Medulla oblongata (tissue), 1 donor: ENCODE measurements around the gene DNAI7.

Source experiments
- DNase-seq: peaks from one replicate; pipeline ENCODE4 v3.0.0-alpha.2; 2015; ENCODE audit errors: extremely low spot score

DNAI7 gene

DNA sequence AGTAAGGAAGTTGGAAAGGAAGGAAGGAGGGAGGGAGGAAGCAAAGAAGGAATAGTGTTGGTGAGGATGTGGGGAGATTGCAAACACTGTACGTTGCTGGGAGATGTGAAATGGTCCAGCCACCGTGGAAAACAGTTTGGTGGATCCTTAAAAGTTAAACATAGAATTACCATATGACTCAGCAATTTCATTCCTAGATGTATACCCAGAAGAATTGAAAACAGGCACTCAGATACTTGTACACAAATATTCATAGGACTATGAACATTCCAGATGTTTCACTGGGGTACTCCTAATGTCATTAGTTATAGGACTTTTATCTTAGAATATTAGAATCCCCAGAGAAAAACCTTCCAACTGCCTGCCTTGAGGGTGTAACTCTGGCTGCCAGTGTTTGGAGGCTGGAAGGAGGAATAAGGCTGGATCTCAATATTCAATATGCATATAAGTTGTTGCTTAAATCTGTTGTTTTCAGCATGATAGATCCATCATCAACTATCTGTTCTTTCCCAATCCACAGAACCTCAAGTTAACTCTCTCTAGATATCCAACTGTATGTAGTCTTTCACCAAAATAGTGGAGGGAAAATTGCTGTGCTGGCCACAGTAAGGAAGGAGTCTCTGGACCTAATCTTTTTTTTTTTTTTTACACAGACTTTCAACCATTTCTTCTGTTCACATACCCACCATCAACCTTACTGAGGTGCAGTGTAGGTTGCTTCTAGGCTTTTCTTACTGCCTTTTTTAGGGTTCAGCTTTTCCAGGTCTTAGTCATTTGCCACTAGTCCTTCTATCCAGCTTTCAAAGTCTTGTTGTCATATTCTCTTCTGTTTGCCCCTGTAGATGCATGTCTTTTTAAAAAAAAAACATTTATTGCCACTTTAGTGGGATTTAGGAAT, 94.5 kb downstream of the DNAI7 start:
- no peak for DNase-seq

DNA sequence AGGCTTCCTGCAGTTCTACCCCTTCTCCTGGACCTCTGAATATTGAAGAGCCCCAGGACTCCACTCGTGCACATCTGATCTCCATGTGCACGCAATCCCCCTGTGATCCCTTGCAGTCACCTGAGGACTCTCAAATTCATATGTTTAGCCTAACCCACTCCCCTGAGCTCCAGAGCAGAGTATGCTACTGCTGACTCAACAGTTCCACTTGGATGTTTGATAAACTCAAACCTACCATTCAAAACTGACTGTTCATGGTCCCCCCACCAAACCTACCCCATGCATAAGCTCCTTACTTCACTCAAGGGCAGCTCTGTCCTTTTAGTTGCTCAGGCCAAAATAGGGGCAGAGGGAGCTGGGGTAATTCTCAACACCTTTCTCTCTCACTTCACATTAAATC, 96.0 kb downstream of the DNAI7 start:
- no peak for DNase-seq

DNA sequence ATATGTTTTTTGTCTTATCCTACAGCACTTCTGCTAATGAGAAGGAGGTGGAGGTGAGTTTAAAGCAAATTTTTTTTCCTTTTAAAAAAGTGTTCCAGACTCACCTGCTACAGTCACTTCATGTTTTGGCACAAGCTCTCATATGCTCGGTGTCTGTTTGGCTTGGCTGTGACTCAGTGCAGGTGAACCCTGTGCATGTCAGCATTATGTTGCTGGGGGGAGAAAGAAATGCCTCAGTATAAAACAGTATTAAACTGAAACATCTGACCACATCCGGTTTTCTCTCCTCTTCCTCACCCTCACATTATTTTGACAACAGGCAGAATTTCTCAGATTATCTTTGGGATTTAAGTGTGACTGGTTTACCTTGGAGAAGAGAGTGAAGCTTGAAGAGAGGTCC, 105.2 kb downstream of the DNAI7 start:
- DNase-seq, result no peak

DNA sequence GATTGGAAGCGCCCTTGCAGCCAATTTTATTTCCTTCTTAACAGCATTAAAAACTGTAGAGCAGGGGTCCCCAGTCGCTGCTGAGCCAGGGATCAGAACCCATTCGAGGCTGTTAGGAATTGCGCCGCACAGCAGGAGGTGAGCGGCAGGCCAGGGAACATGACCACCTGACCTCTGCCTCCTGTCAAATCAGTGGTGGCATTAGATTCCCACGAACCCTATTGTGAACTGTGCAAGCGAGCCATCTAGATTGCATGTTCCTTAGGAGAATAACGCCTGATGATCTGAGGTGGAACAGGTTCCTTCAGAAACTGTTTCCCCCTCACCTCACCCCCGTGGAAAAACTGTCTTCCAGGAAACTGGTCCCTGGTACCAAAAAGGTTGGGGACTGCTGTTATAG, 107.4 kb downstream of the DNAI7 start:
- no peak for DNase-seq

DNA sequence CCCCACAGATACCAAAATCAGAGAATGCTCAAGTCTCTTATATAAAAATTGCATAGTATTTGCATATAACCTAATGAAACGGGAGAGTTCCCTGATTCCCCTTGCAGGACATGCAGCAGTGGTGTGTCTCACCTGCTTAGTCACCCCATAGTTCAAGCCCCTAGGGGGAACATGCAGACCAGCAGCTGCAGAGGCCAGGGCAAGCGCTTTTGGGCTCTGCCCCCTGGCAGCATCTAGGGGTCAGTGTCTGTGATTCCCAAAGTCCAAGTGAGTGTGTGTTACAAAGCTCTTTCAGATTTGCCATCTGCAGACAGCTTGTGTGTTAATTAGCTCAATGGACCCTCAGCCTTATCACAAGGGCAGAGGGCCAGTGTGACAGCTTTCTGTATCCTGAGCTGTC, 110.1 kb downstream of the DNAI7 start:
- DNase-seq, result no peak

DNA sequence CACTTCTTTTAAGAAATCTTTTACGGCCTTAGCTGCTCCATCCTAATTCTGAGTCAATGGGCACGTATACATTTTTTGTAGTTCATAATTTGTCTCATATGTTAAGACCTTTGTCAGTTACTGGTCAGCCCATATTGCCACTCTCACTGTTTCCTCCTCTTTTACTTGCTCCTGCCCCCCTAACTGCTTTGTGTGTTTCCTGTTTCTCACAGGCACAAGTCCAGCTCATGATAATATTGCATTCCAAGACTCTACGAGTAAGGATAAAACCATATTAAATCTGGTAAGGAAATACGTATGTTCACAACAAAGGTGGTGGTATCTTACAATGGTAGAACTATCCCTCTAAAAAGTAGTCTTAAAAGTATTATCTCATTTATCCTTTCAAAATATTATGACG, 111.7 kb downstream of the DNAI7 start:
- DNase-seq, result no peak

DNA sequence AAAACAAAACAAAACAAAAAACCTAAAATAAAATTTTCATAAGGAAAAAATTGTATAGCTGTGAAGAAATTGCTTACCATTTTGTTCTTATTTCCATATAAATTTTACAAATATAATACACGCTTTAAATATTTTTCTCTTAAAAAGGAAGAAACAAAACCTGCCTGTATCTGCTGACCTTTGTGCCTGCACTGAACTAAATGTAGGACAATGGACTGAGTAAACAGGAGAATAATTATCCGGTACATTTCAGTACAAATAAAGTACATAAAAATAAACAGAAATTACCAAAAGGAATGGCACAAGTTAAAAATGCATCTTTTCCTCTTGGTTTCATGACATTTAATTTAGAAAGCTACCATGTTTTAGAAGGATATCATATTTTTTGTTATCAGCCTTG, 112.3 kb downstream of the DNAI7 start:
- DNase-seq, result no peak

DNA sequence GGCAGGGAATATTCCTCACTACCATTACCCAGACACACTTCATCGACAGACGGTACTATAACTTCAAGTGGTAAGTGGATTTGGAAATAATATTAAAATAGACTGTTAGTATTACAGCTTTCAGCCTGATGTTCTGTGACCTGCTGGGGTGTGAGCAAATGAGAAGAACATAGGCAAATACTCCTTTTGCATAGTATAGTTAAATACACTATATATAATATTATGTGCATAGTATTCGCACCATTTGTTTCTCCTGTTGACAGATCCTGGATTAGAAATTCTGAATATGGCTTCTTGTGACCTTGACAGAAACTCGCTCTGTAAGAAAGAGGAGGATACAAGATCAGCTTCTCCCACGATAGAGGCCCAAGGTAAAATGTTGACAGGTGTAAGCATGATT, 115.6 kb downstream of the DNAI7 start:
- no peak for DNase-seq

DNA sequence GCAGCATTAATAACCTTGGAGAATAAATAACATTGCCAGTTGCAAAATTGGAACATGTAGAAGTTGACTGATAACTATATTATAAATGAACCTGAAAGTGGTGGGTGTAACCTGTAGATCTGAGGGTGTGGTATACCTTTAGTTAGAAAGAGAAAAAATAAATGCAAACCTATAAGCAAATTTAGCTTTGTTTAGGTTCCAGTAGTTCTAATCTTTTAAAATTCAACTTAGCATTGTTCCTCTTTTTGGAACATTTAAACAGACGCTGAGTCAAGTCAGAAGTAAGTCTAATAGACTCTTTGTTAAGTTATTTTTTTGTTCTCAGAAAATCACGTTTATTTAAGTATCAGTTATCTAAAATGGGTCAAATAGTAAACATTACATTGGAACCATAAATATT, 120.0 kb downstream of the DNAI7 start:
- DNase-seq, result no peak

DNA sequence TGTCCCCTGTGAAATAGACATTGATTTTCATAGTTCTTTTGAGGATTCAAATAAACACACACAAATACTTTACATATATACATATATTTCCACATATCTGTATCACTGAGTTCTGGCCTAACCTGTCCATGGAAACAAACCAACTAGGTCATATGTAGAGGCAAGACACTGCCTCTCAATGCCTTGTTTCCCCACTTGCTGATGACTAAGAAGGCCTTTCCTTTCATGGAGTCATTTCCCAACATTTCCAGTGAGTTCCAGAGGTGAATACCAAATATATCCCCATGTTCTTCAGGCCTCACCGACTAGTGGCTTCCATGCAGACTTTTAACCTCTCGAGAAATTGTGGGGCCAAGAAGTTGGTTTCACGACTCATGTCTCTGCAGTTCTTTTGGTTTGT, 120.8 kb downstream of the DNAI7 start:
- no peak for DNase-seq

DNA sequence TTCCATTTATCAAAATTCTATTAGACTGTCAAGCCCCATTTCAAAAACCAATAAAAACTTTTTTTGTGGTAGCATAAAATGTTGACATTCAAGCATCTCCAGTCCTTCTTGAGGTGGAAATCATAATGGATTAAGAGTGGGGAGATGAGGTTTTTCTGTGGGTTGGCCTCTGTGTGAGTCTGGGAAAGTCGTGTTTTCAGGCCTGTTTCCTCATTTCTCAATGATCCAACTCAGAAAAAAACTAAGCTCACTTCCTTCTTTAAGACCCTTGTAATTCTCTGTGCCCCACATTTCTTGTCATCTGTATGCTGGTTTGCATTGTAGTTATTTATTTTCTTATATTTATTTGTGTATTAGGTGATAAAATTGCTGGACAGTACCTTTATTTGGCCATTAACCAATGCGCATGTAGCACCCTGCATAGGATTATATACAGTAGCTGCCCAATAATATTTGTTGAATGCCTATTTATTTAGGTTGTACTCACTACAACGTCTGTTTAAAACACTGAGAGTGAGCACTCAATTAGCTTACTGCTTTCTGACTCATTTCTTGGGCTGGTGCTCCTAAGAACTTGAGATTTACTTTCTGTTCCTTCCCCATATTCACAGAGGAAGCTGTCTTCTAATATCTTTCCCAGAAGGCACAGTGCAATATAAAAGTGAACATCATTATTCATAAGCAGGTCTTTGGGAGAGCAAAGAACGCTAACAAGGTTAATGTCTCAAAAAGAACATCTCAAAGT, 121.9 kb downstream of the DNAI7 start:
- DNase-seq, result peak; percentile 38

DNA sequence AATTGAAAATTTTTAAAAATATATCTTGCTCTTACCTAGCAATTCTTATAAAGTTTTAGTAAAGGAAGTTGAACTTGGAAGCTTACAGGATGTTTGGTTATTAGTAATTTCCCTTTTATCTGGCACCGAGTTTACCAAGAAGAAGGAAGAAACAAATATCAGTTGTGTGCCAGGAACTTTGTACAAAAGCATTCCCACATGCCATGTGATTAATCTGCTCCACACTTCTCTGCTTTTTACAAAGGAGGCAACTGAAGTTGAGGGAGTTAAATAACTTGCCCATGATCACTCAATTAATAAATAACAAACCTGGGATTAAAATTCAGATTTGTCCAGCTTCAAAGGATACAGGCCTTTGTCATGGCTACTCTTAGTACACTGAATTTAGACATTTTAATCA, 123.6 kb downstream of the DNAI7 start:
- DNase-seq, result peak; percentile 53

DNA sequence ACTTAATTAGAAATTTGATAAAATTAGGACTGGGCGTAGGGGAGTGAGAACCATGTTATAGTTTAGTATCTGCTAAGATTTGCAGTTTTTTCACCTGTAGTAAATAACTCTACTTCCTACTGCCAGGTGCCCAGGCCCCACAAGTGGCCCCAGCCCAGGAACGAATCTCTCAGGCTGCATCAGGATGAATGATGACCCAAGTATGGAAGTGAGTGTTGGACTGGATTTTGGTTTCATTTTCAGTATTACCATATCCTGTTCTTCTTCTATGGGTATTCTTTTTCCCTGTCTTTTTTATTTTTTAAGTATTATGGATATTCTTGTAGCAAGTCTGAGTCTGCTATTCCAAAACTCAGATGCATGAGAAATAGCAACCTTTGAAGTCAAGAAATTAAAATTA, 125.7 kb downstream of the DNAI7 start:
- DNase-seq, result no peak

DNA sequence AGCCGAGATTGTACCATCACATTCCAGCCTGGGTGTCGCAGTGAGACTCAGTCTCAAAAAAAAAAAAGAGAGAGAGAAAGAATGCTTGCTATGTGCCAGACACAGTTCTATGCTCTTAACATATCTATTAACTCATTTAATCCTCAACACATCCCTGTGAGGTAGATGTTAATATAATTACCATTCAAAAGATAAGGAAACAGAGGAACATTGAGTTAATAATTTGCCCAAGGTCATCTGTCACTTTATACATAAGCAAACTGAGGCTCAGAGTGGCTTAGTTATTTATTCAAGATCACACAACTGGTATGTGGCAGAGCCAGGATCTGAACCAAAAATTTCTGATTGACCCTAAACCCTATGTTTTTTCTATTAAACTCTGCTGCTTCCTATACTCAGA, 129.9 kb downstream of the DNAI7 start:
- no peak for DNase-seq

DNA sequence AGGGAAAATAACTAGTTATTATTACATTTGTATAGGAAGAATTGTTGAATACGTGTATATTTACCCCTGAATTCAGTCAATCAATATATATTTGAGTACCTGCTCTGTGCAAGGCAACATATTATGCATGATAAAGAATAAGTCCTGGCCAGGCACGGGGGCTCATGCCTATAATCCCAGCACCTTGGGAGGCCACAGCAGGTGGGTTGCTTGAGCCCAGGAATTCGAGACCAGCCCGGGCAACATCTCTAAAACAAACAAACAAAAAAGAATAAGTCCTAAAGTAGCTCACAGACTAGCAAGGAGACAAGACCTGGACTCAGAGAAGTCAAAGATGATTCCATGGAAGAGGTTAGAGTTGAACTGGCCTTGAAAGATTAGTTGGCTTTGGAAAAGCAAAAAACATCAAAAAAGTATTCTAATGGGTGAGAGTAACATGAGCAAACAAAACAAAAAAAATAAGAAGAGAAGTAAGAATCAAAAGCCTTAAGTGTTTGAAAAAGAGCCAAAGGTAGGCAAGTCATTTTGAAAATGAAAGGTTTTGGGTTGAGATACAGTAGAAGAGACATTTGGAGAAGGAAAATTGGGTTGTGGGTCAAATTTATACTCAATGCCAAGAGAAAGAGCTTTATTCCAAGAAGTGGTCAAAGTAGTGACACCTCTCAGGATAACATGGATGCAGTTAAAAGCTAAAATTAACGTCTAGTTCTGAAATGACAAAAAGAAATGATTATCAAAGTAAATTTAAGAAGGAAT, 130.9 kb downstream of the DNAI7 start:
- DNase-seq, result no peak

DNA sequence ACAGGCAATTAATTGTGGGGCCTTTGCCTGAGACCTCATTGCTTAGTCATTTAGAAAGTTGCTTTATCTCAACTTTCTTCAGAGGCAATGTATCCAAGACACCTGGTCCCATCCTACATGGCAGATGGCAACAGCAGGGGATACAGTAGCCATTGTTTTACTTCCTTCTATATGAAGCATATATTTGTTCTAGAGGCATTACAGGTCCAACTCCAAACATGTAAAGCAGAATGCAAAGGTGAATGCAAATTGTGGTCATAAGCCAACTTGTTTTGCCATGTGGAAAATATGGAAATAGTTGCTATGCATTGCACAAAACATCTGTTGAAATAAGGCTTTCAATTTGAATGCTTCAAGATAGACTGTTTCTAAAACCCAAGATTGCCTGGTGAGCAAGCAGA, 136.3 kb downstream of the DNAI7 start:
- no peak for DNase-seq
